Measurements from ENCODE around the gene LINC00305. TPM values are rescaled to one million over a fixed set of nuclear protein-coding genes. Genes with fewer than 3 reads are reported as not detected.

LINC00305 gene
- total RNA-seq, 2 experiments from 2014 or later, result not detected

GRCh38 chr18:64082054-64082453, 66.8 kb downstream of the LINC00305 start:
- Mint-ChIP-seq H3K9me3 (ENCODE audit: low read depth) (no peaks in the 10 kb centered on the region), H3K4me3 (no peak overlapping the region), H3K27ac (no peak overlapping the region), H3K36me3 (ENCODE audit: low read depth) (no peaks in the 10 kb centered on the region), H3K27me3 (peaks cover 4% of the 10 kb centered on the region), H3K4me1 (no peaks in the 10 kb centered on the region)
- ChIA-PET POLR2A (no interaction called here), CTCF (interaction anchor here (1.2 kb wide), 1 partner anchor 13 kb away, joined by 4 read pairs; no protein-coding TSS in a partner anchor)
- intact Hi-C loops (cut with DNase I, micrococcal nuclease), result no loop called here
- ATAC-seq (no peak), DNase-seq (no peak)

DNA sequence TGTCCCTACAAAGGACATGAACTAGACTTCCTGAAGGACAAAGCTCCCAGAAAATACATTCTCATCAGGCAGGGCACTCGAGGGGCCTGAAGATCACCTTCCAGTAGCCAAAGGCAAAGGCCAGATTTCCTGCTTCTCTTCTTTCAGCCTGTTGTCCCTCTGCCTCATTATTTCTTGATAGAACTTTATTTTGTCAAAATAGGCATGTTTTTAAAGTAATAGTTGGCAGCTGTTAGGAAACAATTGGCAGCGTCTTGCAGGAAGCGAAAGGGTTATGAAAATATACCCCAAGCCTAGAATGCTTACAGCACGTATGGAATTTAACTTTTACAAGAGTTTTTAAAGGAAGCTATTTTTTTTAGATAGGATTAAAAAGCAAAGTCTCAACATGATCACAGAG, 74.9 kb downstream of the LINC00305 start:
- Mint-ChIP-seq H3K36me3 (ENCODE audit: low read depth) (no peaks in the 10 kb centered on the region), H3K4me3 (no peak overlapping the region), H3K27me3 (peaks cover 9% of the 10 kb centered on the region), H3K27ac (no peak overlapping the region), H3K4me1 (no peaks in the 10 kb centered on the region), H3K9me3 (ENCODE audit: low read depth) (peaks cover 3% of the 10 kb centered on the region)
- CTCF ChIA-PET, result no interaction called here
- intact Hi-C loops (cut with DNase I, micrococcal nuclease), result no loop called here
- ATAC-seq (no peak), DNase-seq (no peak)
- POLR2A ChIA-PET, result no interaction called here

GRCh38 chr18:64055019-64055418, 93.9 kb downstream of the LINC00305 start:
- Mint-ChIP-seq H3K36me3 (ENCODE audit: low read depth) (no peaks in the 10 kb centered on the region), H3K4me3 (no peak overlapping the region), H3K9me3 (ENCODE audit: low read depth) (no peaks in the 10 kb centered on the region), H3K27ac (no peak overlapping the region), H3K4me1 (no peaks in the 10 kb centered on the region), H3K27me3 (no peaks in the 10 kb centered on the region)
- no peak for ATAC-seq
- DNase-seq, result no peak
- POLR2A ChIA-PET, result no interaction called here
- intact Hi-C loops (cut with DNase I, micrococcal nuclease), result no loop called here
- CTCF ChIA-PET, result no interaction called here

- DNase-seq, result no peak
Measured at GRCh38 chr18:64053246-64053645, 95.6 kb downstream of the LINC00305 start.

DNA sequence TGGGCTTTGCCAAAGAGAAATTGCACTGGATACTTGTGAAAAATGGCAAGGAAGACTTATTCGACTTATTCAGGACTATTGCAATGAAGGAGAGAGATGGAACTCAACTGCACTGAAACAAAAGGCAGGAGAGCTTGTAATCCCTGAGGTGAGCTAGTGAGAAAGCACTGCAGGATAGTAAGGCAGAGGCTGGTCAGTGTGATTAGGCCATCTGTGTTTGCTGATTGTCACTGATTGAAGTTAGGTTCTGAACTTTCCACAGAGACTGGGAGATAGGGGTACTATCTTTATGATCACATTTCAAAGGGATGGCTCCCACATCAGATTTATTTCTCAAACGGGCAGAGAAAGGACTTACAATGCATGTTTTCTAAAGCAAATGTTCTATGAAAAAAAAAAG, 96.1 kb downstream of the LINC00305 start:
- Mint-ChIP-seq H3K4me3 (no peak overlapping the region), H3K4me1 (no peaks in the 10 kb centered on the region), H3K36me3 (ENCODE audit: low read depth) (no peaks in the 10 kb centered on the region), H3K9me3 (ENCODE audit: low read depth) (no peaks in the 10 kb centered on the region), H3K27me3 (no peaks in the 10 kb centered on the region), H3K27ac (no peak overlapping the region)
- no peak for DNase-seq
- intact Hi-C loops (cut with DNase I, micrococcal nuclease), result no loop called here
- no peak for ATAC-seq
- ChIA-PET CTCF (interaction anchor here (0.6 kb wide), 1 partner anchor 149 kb away, joined by 3 read pairs; no protein-coding TSS in a partner anchor), POLR2A (no interaction called here)

More at GRCh38 chr18:64053246-64053645, 95.6 kb downstream of the LINC00305 start:
- Mint-ChIP-seq H3K4me3 (no peak overlapping the region), H3K36me3 (ENCODE audit: low read depth) (no peaks in the 10 kb centered on the region), H3K9me3 (ENCODE audit: low read depth) (no peaks in the 10 kb centered on the region), H3K27me3 (no peaks in the 10 kb centered on the region), H3K4me1 (no peaks in the 10 kb centered on the region), H3K27ac (no peak overlapping the region)
- CTCF ChIA-PET, result no interaction called here
- ATAC-seq, result no peak
- intact Hi-C loops (cut with DNase I, micrococcal nuclease), result no loop called here
- POLR2A ChIA-PET, result no interaction called here

GRCh38 chr18:64044616-64045015, 104.3 kb downstream of the LINC00305 start:
- H3K36me3 Mint-ChIP-seq (ENCODE audit: low read depth), result no peaks in the 10 kb centered on the region
- POLR2A ChIA-PET, result no interaction called here
- H3K9me3 Mint-ChIP-seq (ENCODE audit: low read depth), result no peaks in the 10 kb centered on the region
- no peaks in the 10 kb centered on the region for H3K4me1 Mint-ChIP-seq
- intact Hi-C loops (cut with DNase I, micrococcal nuclease), result no loop called here
- no peak for DNase-seq
- H3K27me3 Mint-ChIP-seq, result no peaks in the 10 kb centered on the region
- CTCF ChIA-PET, result interaction anchor here (0.7 kb wide), 1 partner anchor 8 kb away, joined by 3 read pairs; no protein-coding TSS in a partner anchor
- no peak for ATAC-seq
- no peak overlapping the region for H3K4me3 Mint-ChIP-seq
- no peak overlapping the region for H3K27ac Mint-ChIP-seq

GRCh38 chr18:64042728-64043358, 106.0 kb downstream of the LINC00305 start:
- no peaks in the 10 kb centered on the region for H3K36me3 Mint-ChIP-seq (ENCODE audit: low read depth)
- no peak overlapping the region for H3K4me3 Mint-ChIP-seq
- no peak for ATAC-seq
- DNase-seq, result no peak
- peaks cover 2% of the 10 kb centered on the region for H3K27me3 Mint-ChIP-seq
- no peak overlapping the region for H3K27ac Mint-ChIP-seq
- POLR2A ChIA-PET, result no interaction called here
- no peaks in the 10 kb centered on the region for H3K9me3 Mint-ChIP-seq (ENCODE audit: low read depth)
- no peaks in the 10 kb centered on the region for H3K4me1 Mint-ChIP-seq
- intact Hi-C loops (cut with DNase I, micrococcal nuclease), result no loop called here
- CTCF ChIA-PET, result no interaction called here

GRCh38 chr18:64037812-64038414, 111.0 kb downstream of the LINC00305 start:
- intact Hi-C loops (cut with DNase I, micrococcal nuclease), result loop anchor here in 1 of 2 experiments (1.0 to 10.0 kb wide), 3 partner anchors 371 to 1717 kb away; partner anchors contain the start of gene CDH7
- POLR2A ChIA-PET, result interaction anchor here (0.6 kb wide), 1 partner anchor 185 kb away, joined by 3 read pairs; no protein-coding TSS in a partner anchor

DNA sequence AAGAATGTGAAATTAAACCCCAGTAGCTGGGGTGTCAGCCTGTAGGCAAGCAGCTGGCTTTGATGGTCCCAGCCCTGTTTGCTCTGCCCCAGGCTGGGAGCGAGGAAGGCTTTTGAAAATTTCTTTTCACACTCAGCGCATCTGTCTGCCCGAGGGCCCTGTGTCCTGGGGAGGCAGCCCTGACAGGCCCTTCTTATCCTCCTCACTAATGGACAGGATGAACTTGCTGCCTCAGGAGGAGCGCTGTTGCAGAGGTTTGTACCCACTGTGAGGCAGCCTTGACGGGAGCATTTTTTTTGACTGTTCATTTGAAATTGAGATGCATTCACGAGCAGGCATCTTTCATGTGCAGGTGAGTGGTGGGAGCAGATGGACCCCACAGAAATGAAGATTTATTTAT, 116.6 kb downstream of the LINC00305 start:
- CTCF ChIA-PET, result interaction anchor here (0.9 kb wide), 1 partner anchor 14 kb away, joined by 3 read pairs; no protein-coding TSS in a partner anchor
- POLR2A ChIA-PET, result no interaction called here
- ATAC-seq (no peak), DNase-seq (no peak)
- intact Hi-C loops (cut with DNase I, micrococcal nuclease), result loop anchor here in 1 of 2 experiments (10.0 kb wide), 2 partner anchors 1062 to 1722 kb away; partner anchors contain the start of gene CDH7
- peaks cover 2% of the 10 kb centered on the region for H3K4me1 Mint-ChIP-seq
- no peak overlapping the region for H3K4me3 Mint-ChIP-seq
- H3K27me3 Mint-ChIP-seq, result peaks cover 14% of the 10 kb centered on the region
- no peaks in the 10 kb centered on the region for H3K36me3 Mint-ChIP-seq (ENCODE audit: low read depth)
- no peaks in the 10 kb centered on the region for H3K9me3 Mint-ChIP-seq (ENCODE audit: low read depth)
- no peak overlapping the region for H3K27ac Mint-ChIP-seq

More at GRCh38 chr18:64037812-64038414, 111.0 kb downstream of the LINC00305 start:
- DNase-seq (no peak), ATAC-seq (no peak)
- no peak overlapping the region for H3K27ac Mint-ChIP-seq
- CTCF ChIA-PET, result interaction anchor here (0.5 to 1.4 kb wide), 3 partner anchors 13 to 373 kb away, joined by 3 to 5 read pairs (median 3); no protein-coding TSS in a partner anchor
- H3K4me3 Mint-ChIP-seq, result no peak overlapping the region
- H3K27me3 Mint-ChIP-seq, result peaks cover 3% of the 10 kb centered on the region
- no peaks in the 10 kb centered on the region for H3K9me3 Mint-ChIP-seq (ENCODE audit: low read depth)
- no peaks in the 10 kb centered on the region for H3K36me3 Mint-ChIP-seq (ENCODE audit: low read depth)
- H3K4me1 Mint-ChIP-seq, result no peaks in the 10 kb centered on the region

GRCh38 chr18:64031411-64031810, 117.5 kb downstream of the LINC00305 start:
- no peaks in the 10 kb centered on the region for H3K36me3 Mint-ChIP-seq (ENCODE audit: low read depth)
- ATAC-seq (no peak), DNase-seq (no peak)
- peaks cover 2% of the 10 kb centered on the region for H3K4me1 Mint-ChIP-seq
- POLR2A ChIA-PET, result no interaction called here
- peaks cover 12% of the 10 kb centered on the region for H3K27me3 Mint-ChIP-seq
- H3K27ac Mint-ChIP-seq, result no peak overlapping the region
- H3K9me3 Mint-ChIP-seq (ENCODE audit: low read depth), result no peaks in the 10 kb centered on the region
- CTCF ChIA-PET, result no interaction called here
- intact Hi-C loops (cut with DNase I, micrococcal nuclease), result loop anchor here in 1 of 2 experiments (10.0 kb wide), 2 partner anchors 1063 to 1723 kb away; partner anchors contain the start of gene CDH7
- H3K4me3 Mint-ChIP-seq, result no peak overlapping the region

All from activated CD4-positive, alpha-beta T cell treated with anti-CD3 and anti-CD28 coated beads for 36 hours (primary cell).